NCI-H2196 (cell line): Measurements from ENCODE around the gene RASSF7.

Source experiments
- DNase-seq: peaks from one replicate; lab custom pipeline; 2025; ENCODE audit not compliant: unreplicated experiment; lab: John Stamatoyannopoulos, UW

The RASSF7 gene

GRCh38 chr11:550746-551085 is 10.1 kb upstream of the RASSF7 start:
- no peak for DNase-seq

- DNase-seq: no peak
These were observed 9.6 kb upstream of the RASSF7 start for GRCh38 chr11:551131-551530.

GRCh38 chr11:551596-551995 is 9.2 kb upstream of the RASSF7 start:
- no peak for DNase-seq

- no peak for DNase-seq
These were observed 7.4 kb upstream of the RASSF7 start for GRCh38 chr11:553083-553987.

GRCh38 chr11:553988-554340 is 6.8 kb upstream of the RASSF7 start:
- peak; percentile 16 for DNase-seq

GRCh38 chr11:554428-555226 is 6.1 kb upstream of the RASSF7 start:
- peak; percentile 88 for DNase-seq

GRCh38 chr11:555227-555779 is 5.5 kb upstream of the RASSF7 start:
- DNase-seq: no peak

GRCh38 chr11:555780-556661 is 4.7 kb upstream of the RASSF7 start:
- no peak for DNase-seq

- DNase-seq: no peak
These were observed 4.0 kb upstream of the RASSF7 start for GRCh38 chr11:556662-557256.

GRCh38 chr11:557328-558132 is 3.2 kb upstream of the RASSF7 start:
- DNase-seq: no peak

GRCh38 chr11:558503-558902 is 2.3 kb upstream of the RASSF7 start:
- no peak for DNase-seq

- no peak for DNase-seq
These were observed 1.6 kb upstream of the RASSF7 start for GRCh38 chr11:559020-559620.

GRCh38 chr11:559712-560304 is 962 bp upstream of the RASSF7 start:
- no peak for DNase-seq

GRCh38 chr11:561148-562003 is 606 bp downstream of the RASSF7 start:
- peak; percentile 61 for DNase-seq

GRCh38 chr11:562046-562645 is 1.4 kb downstream of the RASSF7 start:
- no peak for DNase-seq

GRCh38 chr11:563066-563811 is 2.5 kb downstream of the RASSF7 start:
- no peak for DNase-seq
